ENCODE results near the gene PDE2A. TPM values are rescaled to one million over a fixed set of nuclear protein-coding genes. Genes with fewer than 3 reads are reported as not detected.

PDE2A gene
- polyA plus RNA-seq, 2 of the 4 experiments (the other 2 are of a cell fraction): 0.62 to 1.5 TPM

- FAIRE-seq: no peak
- CTCF ChIA-PET: interaction anchor here (1.1 to 2.0 kb wide), 5 partner anchors 28 to 155 kb away, joined by 3 to 7 read pairs (median 4); no protein-coding TSS in a partner anchor
- ATAC-seq: no peak
- 69% methylated on average over 10 of the region's 11 CpGs for WGBS (ENCODE audit: missing lambda C conversion rate)
- Histone ChIP-seq H3K4me2 (no peak overlapping the region), H3K4me1 (no peaks in the 10 kb centered on the region), H3K27ac (no peak overlapping the region), H3K9me3 (no peaks in the 10 kb centered on the region; the same call in 2 of the 3 replicates), H3K4me3 (no peak overlapping the region)
- TF ChIP-seq RFX5 (IDR thresholded peaks at IDR 0.05): no peak
- TF ChIP-seq RARB (CRISPR knock-in tag; IDR thresholded peaks at IDR 0.05): no peak
- TF ChIP-seq ZNF302 (CRISPR knock-in tag; IDR thresholded peaks at IDR 0.05): no peak
- no peak for TF ChIP-seq SREBF2 (IDR thresholded peaks at IDR 0.05)
- no peak for TF ChIP-seq MAX (IDR thresholded peaks at IDR 0.05)
- TF ChIP-seq PHF8 (IDR thresholded peaks at IDR 0.05; ENCODE audit: borderline replicate concordance, low read depth): no peak
- no peak for TF ChIP-seq E2F6 (IDR thresholded peaks at IDR 0.05; ENCODE audit: borderline replicate concordance, low read depth)
- no peak for TF ChIP-seq TFCP2L1 (CRISPR knock-in tag; IDR thresholded peaks at IDR 0.05)
- no peak for TF ChIP-seq CHD4 (IDR thresholded peaks at IDR 0.05; ENCODE audit: borderline replicate concordance)
- TF ChIP-seq CBX8 (IDR thresholded peaks at IDR 0.05): no peak
- TF ChIP-seq CTCF (IDR thresholded peaks at IDR 0.05): no peak
- TF ChIP-seq HDAC2 (IDR thresholded peaks at IDR 0.05): no peak
- no peak for TF ChIP-seq HEYL (CRISPR knock-in tag; IDR thresholded peaks at IDR 0.05)
- no peak for TF ChIP-seq MAZ (IDR thresholded peaks at IDR 0.05; ENCODE audit: borderline replicate concordance, low read depth, low read length)
- no peak for TF ChIP-seq PBX3 (IDR thresholded peaks at IDR 0.05)
- TF ChIP-seq EP300 (IDR thresholded peaks at IDR 0.05): no peak
- TF ChIP-seq HOXA7 (CRISPR knock-in tag; IDR thresholded peaks at IDR 0.05): no peak
- POLR2A ChIA-PET: no interaction called here
- DNase-seq (ENCODE audit: low read depth in 1 of 2, low spot score in 1 of 2): no peak
Observed at GRCh38 chr11:72626414-72626936, 47.7 kb downstream of the PDE2A start.

- WGBS (ENCODE audit: missing lambda C conversion rate): 65% methylated on average over 12 of the region's 20 CpGs
- Histone ChIP-seq H3K4me2 (no peak overlapping the region), H3K4me3 (no peak overlapping the region), H3K9me3 (no peaks in the 10 kb centered on the region; the same call in 2 of the 3 replicates), H3K4me1 (no peaks in the 10 kb centered on the region), H3K27ac (no peak overlapping the region)
- FAIRE-seq (no peak), DNase-seq (ENCODE audit: low read depth in 1 of 2, low spot score in 1 of 2) (no peak), ATAC-seq (no peak; a peak in 1 of 6 replicates)
- ChIA-PET CTCF (interaction anchor here (1.0 to 1.8 kb wide), 7 partner anchors 15 to 154 kb away, joined by 3 to 7 read pairs (median 4); no protein-coding TSS in a partner anchor), POLR2A (no interaction called here)
- TF ChIP-seq FOSL2 (IDR thresholded peaks at IDR 0.05): no peak
- no peak for TF ChIP-seq FOSL2 (CRISPR knock-in tag; IDR thresholded peaks at IDR 0.05)
- TF ChIP-seq CHD2 (IDR thresholded peaks at IDR 0.05; ENCODE audit: low read length, partially characterized antibody): no peak
- TF ChIP-seq POLR2AphosphoS2 (conservative IDR thresholded peaks at IDR 0.05; ENCODE audit: low read length): no peak
- TF ChIP-seq GATA3 (IDR thresholded peaks at IDR 0.05; ENCODE audit: borderline replicate concordance): no peak
- TF ChIP-seq TP53 (CRISPR knock-in tag; IDR thresholded peaks at IDR 0.05): no peak
- TF ChIP-seq CHD4 (IDR thresholded peaks at IDR 0.05; ENCODE audit: borderline replicate concordance): no peak
- no peak for TF ChIP-seq CTCF (IDR thresholded peaks at IDR 0.05)
- TF ChIP-seq RNF2 (IDR thresholded peaks at IDR 0.05; ENCODE audit: borderline replicate concordance, low read depth): no peak
- no peak for TF ChIP-seq ZNF302 (CRISPR knock-in tag; IDR thresholded peaks at IDR 0.05)
- no peak for TF ChIP-seq EP300 (IDR thresholded peaks at IDR 0.05)
- TF ChIP-seq ZFP36 (IDR thresholded peaks at IDR 0.05; ENCODE audit: borderline replicate concordance, partially characterized antibody): no peak
- no peak for TF ChIP-seq HEYL (CRISPR knock-in tag; IDR thresholded peaks at IDR 0.05)
Observed at GRCh38 chr11:72625691-72626413, 48.4 kb downstream of the PDE2A start.

Data from A549 (cell line).